H1 (cell line): ENCODE results near the gene SLC8A3. TPM values are rescaled to one million over a fixed set of nuclear protein-coding genes. Genes with fewer than 3 reads are reported as not detected.

Experiments used
- RAD21 ChIP-seq, 2 experiments: IDR thresholded peaks in 1 of 2; conservative IDR thresholded peaks in 1 of 2; 2 replicates each; pipeline ENCODE4 v1.6.1; 2011; ENCODE audit warnings: low read depth in 2 of 2, low read length in 2 of 2, improper control_type of control experiment in 1 of 2, inconsistent platforms in 1 of 2, mild to moderate bottlenecking in 1 of 2, moderate library complexity in 1 of 2
- polyA plus RNA-seq, 7 experiments: library from polyadenylated mRNA; depleted of rRNA in 3 of 7; stranded (reverse) in 5 of 7; unstranded in 2 of 7; fragments of >200 nt in 5 of 7; fragments of 200-250 nt in 2 of 7; gene quantifications; 1 replicate in 5 of 7; 2 replicates in 1 of 7; 4 replicates in 1 of 7; pipeline versions ENCODE4 v1.2.1 to v1.2.3, GENCODE V29; 2011 to 2013; ENCODE audit warnings: missing spikeins in 2 of 7, mixed read lengths in 2 of 7
- total RNA-seq: library from RNA; stranded (reverse); fragmentation: NEBNext Ultra II Directional; extraction: Animal tissue kit (Norgen Biotek cat#: 25700); gene quantifications from 2 replicates; pipeline ENCODE4 v1.2.1, GENCODE V29; 2021
- TF ChIP-seq, protein P1 (sequence below), 3 experiments: IDR thresholded peaks; 1 replicate in 2 of 3; 2 replicates in 1 of 3; pipeline versions ENCODE4 v1.5.1 to v1.6.1; 2011; ENCODE audit warnings: low read length in 3 of 3, mild to moderate bottlenecking in 3 of 3, inconsistent platforms in 2 of 3, low read depth in 1 of 3, moderate library complexity in 1 of 3; ENCODE audit not compliant: insufficient read depth in 1 of 3; ENCODE audit errors: control extremely low read depth in 1 of 3

SLC8A3 gene
- total and polyA plus RNA-seq, 2 of the 8 experiments (the other 6 are each of a cell fraction or from before 2014, with no cell fraction given) = 0.38 to 1.1 TPM

DNA sequence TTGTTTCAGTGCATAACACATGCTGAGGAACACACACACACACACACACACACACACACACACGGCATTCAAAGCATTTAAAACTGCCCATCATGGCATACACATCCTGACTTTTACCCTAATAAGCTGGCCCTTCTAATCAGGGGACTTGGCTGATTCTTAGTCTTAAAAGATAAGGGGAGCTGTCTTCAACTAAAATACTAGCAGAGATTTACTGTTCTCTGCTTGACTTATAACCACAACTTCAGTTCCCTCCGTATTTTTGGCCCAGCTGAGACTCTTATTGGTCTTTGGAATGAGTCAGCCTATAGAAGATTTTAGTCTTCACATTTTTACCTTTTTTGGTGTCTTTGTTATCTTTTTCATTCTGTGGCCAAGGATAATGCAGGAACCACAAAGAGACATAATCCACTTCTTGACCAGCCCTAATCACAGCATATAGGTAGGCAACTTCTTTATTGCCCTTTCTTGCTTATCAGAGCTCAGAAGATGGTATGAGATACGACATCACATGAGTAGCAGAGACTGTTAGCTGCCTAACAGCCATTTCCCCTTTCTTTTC, 25.1 kb upstream of the SLC8A3 start (continued):
- TF ChIP-seq, protein P1, sequence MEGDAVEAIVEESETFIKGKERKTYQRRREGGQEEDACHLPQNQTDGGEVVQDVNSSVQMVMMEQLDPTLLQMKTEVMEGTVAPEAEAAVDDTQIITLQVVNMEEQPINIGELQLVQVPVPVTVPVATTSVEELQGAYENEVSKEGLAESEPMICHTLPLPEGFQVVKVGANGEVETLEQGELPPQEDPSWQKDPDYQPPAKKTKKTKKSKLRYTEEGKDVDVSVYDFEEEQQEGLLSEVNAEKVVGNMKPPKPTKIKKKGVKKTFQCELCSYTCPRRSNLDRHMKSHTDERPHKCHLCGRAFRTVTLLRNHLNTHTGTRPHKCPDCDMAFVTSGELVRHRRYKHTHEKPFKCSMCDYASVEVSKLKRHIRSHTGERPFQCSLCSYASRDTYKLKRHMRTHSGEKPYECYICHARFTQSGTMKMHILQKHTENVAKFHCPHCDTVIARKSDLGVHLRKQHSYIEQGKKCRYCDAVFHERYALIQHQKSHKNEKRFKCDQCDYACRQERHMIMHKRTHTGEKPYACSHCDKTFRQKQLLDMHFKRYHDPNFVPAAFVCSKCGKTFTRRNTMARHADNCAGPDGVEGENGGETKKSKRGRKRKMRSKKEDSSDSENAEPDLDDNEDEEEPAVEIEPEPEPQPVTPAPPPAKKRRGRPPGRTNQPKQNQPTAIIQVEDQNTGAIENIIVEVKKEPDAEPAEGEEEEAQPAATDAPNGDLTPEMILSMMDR (IDR thresholded peaks at IDR 0.05; ENCODE audit: control extremely low read depth in 1 of 3, insufficient read depth in 1 of 3, low read depth in 1 of 3, low read length in 3 of 3) = no peak
- TF ChIP-seq RAD21 (IDR thresholded peaks at IDR 0.05 in 1 of 2, conservative IDR thresholded peaks at IDR 0.05 in 1 of 2; ENCODE audit: low read depth in 2 of 2, low read length in 2 of 2) = no peak
- TF ChIP-seq, all 59 proteins: peak for 0
